KMS-11 (cell line): ENCODE data around the gene CASTOR1.

Experiments used
- H2AFZ ChIP-seq: fragments of 200-600 bp; sonication (generic); 2 replicates; pipeline ENCODE4 v1.6.1; 2016; ENCODE audit warnings: antibody characterized with exemption, mixed run types, low read depth
- H3K27ac ChIP-seq: fragments of 200-600 bp; sonication (generic); 2 replicates; pipeline ENCODE4 v1.6.1; 2016; ENCODE audit warnings: mild to moderate bottlenecking, mixed run types
- H3K27me3 ChIP-seq: fragments of 200-600 bp; sonication (generic); 2 replicates; pipeline ENCODE4 v1.6.1; 2017; ENCODE audit warnings: mild to moderate bottlenecking, low read depth, mixed run types, moderate library complexity; ENCODE audit not compliant: insufficient read depth
- H3K36me3 ChIP-seq: fragments of 200-600 bp; sonication (generic); 2 replicates; pipeline ENCODE4 v1.6.1; 2017; ENCODE audit warnings: mild to moderate bottlenecking, mixed run types; ENCODE audit not compliant: insufficient read depth
- H3K4me1 ChIP-seq: fragments of 200-600 bp; sonication (generic); 2 replicates; pipeline ENCODE4 v1.6.1; 2016; ENCODE audit warnings: mild to moderate bottlenecking, low read depth, mixed run types; ENCODE audit not compliant: poor library complexity, severe bottlenecking
- H3K4me2 ChIP-seq: fragments of 200-600 bp; sonication (generic); 2 replicates; pipeline ENCODE4 v1.7.0; 2016; ENCODE audit warnings: mild to moderate bottlenecking, mixed run types
- H3K4me3 ChIP-seq: fragments of 200-600 bp; sonication (generic); IDR thresholded peaks from 2 replicates; pipeline ENCODE4 v1.6.1; 2017; ENCODE audit warnings: low read depth, low read length, mixed read lengths; ENCODE audit not compliant: insufficient read depth
- H3K79me2 ChIP-seq: fragments of 200-600 bp; sonication (generic); 2 replicates; pipeline ENCODE4 v1.6.1; 2016; ENCODE audit warnings: low read depth, mixed run types; ENCODE audit not compliant: insufficient read depth
- H3K9ac ChIP-seq: fragments of 200-600 bp; sonication (generic); 2 replicates; pipeline ENCODE4 v1.6.1; 2016; ENCODE audit warnings: mild to moderate bottlenecking, mixed run types
- H4K20me1 ChIP-seq: fragments of 200-600 bp; sonication (generic); 2 replicates; pipeline ENCODE4 v1.6.1; 2016; ENCODE audit warnings: mild to moderate bottlenecking, mixed run types; ENCODE audit not compliant: insufficient read depth
- CTCF ChIP-seq: fragments of 200-600 bp; sonication (generic); conservative IDR thresholded peaks from 2 replicates; pipeline ENCODE4 v1.6.1; 2017; ENCODE audit warnings: low read depth, mild to moderate bottlenecking, antibody characterized with exemption, low read length, moderate library complexity, mixed read lengths

Gene CASTOR1

GRCh38 chr22:30336752-30337460, 47.6 kb upstream of the CASTOR1 start:
- Histone ChIP-seq H3K4me1 (no peaks in the 10 kb centered on the region), H3K27me3 (no peaks in the 10 kb centered on the region), H3K4me2 (no peak overlapping the region), H2AFZ (no peak overlapping the region), H3K9ac (no peak overlapping the region), H3K36me3 (peaks cover 3% of the 10 kb centered on the region; the same call in 1 of the 2 replicates), H3K4me3 (no peak overlapping the region), H4K20me1 (no peaks in the 10 kb centered on the region), H3K27ac (no peak overlapping the region), H3K79me2 (no peaks in the 10 kb centered on the region)
- TF ChIP-seq CTCF = no peak

- no peak overlapping the region for H3K4me3 ChIP-seq
- no peaks in the 10 kb centered on the region for H3K79me2 ChIP-seq
- H3K4me2 ChIP-seq = no peak overlapping the region
- H3K36me3 ChIP-seq = peaks cover 3% of the 10 kb centered on the region; the same call in 1 of the 2 replicates
- no peak overlapping the region for H3K9ac ChIP-seq
- no peak overlapping the region for H2AFZ ChIP-seq
- no peaks in the 10 kb centered on the region for H3K4me1 ChIP-seq
- no peak for TF ChIP-seq CTCF
- no peaks in the 10 kb centered on the region for H3K27me3 ChIP-seq
- no peaks in the 10 kb centered on the region for H4K20me1 ChIP-seq
- H3K27ac ChIP-seq = no peak overlapping the region
These were observed 45.9 kb upstream of the CASTOR1 start for GRCh38 chr22:30335236-30335635.

- Histone ChIP-seq H3K4me1 (no peaks in the 10 kb centered on the region), H3K36me3 (peaks cover 3% of the 10 kb centered on the region; the same call in 1 of the 2 replicates), H3K79me2 (no peaks in the 10 kb centered on the region), H2AFZ (no peak overlapping the region), H3K27ac (no peak overlapping the region), H4K20me1 (no peaks in the 10 kb centered on the region), H3K4me3 (no peak overlapping the region), H3K27me3 (no peaks in the 10 kb centered on the region), H3K9ac (no peak overlapping the region), H3K4me2 (no peak overlapping the region)
- no peak for TF ChIP-seq CTCF
These were observed 45.3 kb upstream of the CASTOR1 start for GRCh38 chr22:30334646-30335045.

- H4K20me1 ChIP-seq = no peaks in the 10 kb centered on the region
- TF ChIP-seq CTCF = no peak
- H3K27ac ChIP-seq = no peak overlapping the region
- no peaks in the 10 kb centered on the region for H3K4me1 ChIP-seq
- no peaks in the 10 kb centered on the region for H3K27me3 ChIP-seq
- no peaks in the 10 kb centered on the region for H3K79me2 ChIP-seq
- no peak overlapping the region for H3K4me3 ChIP-seq
- no peak overlapping the region for H2AFZ ChIP-seq
- H3K36me3 ChIP-seq = no peaks in the 10 kb centered on the region; the same call in 1 of the 2 replicates
- H3K9ac ChIP-seq = no peak overlapping the region
- H3K4me2 ChIP-seq = no peak overlapping the region
These were observed 44.4 kb upstream of the CASTOR1 start for GRCh38 chr22:30333707-30334087.
